ENCODE data around the gene RBM8A.

The RBM8A gene

GRCh38 chr1:145916745-145917144, 10.5 kb downstream of the RBM8A start:
- peak; percentile 39 for DNase-seq (ENCODE audit: low read depth)

- no peak for DNase-seq (ENCODE audit: low read depth)
Observed at GRCh38 chr1:145912128-145912641, 15.1 kb downstream of the RBM8A start.

- no peak for DNase-seq (ENCODE audit: low read depth)
Observed at GRCh38 chr1:145908653-145909052, 18.6 kb downstream of the RBM8A start.

GRCh38 chr1:145906954-145907753, 20.1 kb downstream of the RBM8A start:
- no peak for DNase-seq (ENCODE audit: low read depth)

- DNase-seq (ENCODE audit: low read depth), result no peak
Observed at GRCh38 chr1:145901312-145902021, 25.8 kb downstream of the RBM8A start.

GRCh38 chr1:145898756-145899155, 28.5 kb downstream of the RBM8A start:
- no peak for DNase-seq (ENCODE audit: low read depth)

- DNase-seq (ENCODE audit: low read depth), result no peak
Observed at GRCh38 chr1:145897969-145898368, 29.3 kb downstream of the RBM8A start.

- no peak for DNase-seq (ENCODE audit: low read depth)
Observed at GRCh38 chr1:145895471-145895870, 31.8 kb downstream of the RBM8A start.

- no peak for DNase-seq (ENCODE audit: low read depth)
Observed at GRCh38 chr1:145893306-145894055, 33.8 kb downstream of the RBM8A start.

- peak; percentile 64 for DNase-seq (ENCODE audit: low read depth)
Observed at GRCh38 chr1:145892486-145893087, 34.7 kb downstream of the RBM8A start.

- peak; percentile 97 for DNase-seq (ENCODE audit: low read depth)
Observed at GRCh38 chr1:145891587-145892485, 35.4 kb downstream of the RBM8A start.

- peak; percentile 58 for DNase-seq (ENCODE audit: low read depth)
Observed at GRCh38 chr1:145891143-145891542, 36.1 kb downstream of the RBM8A start.

GRCh38 chr1:145889722-145890121, 37.6 kb downstream of the RBM8A start:
- DNase-seq (ENCODE audit: low read depth), result peak; percentile 39

- peak; percentile 27 for DNase-seq (ENCODE audit: low read depth)
Observed at GRCh38 chr1:145887631-145888030, 39.7 kb downstream of the RBM8A start.

- no peak for DNase-seq (ENCODE audit: low read depth)
Observed at GRCh38 chr1:145886816-145887215, 40.5 kb downstream of the RBM8A start.

GRCh38 chr1:145886390-145886789, 40.9 kb downstream of the RBM8A start:
- DNase-seq (ENCODE audit: low read depth), result no peak

- DNase-seq (ENCODE audit: low read depth), result peak; percentile 74
Observed at GRCh38 chr1:145885738-145886287, 41.5 kb downstream of the RBM8A start, which contains the start of gene ANKRD35. Gene ANKRD35, minus strand, starts transcription at chr1:145885866. Its CDS starts 108 bp downstream, at chr1:145885758.

GRCh38 chr1:145884675-145885074, 42.6 kb downstream of the RBM8A start:
- DNase-seq (ENCODE audit: low read depth), result peak; percentile 48

- no peak for DNase-seq (ENCODE audit: low read depth)
Observed at GRCh38 chr1:145879775-145880174, 47.5 kb downstream of the RBM8A start.

- peak; percentile 74 for DNase-seq (ENCODE audit: low read depth)
Observed at GRCh38 chr1:145878724-145879123, 48.6 kb downstream of the RBM8A start.
